ENCODE data around the gene SIGLEC15.

DNA sequence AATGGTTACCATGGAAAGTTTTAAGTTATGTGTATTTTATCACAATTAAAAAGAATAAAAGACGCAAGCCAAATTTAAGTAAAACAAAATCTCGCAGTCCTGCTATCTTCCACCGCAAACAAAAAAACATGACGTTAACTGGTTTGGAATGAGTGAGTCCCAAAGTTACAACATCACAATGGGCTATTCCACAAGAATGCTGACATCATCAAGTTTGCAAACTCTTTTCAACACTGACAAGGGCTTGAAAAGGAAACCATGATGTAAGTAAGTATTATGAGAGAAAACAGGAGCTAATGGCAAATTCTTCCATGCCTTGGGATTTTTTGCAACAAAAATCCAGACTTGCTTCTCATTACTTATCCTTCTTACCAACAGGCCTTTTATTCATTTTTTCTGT is 31.1 kb downstream of the SIGLEC15 start:
- no peak for TF ChIP-seq POLR2A (IDR thresholded peaks at IDR 0.05; ENCODE audit: extremely low read depth, insufficient read length)
- TF ChIP-seq, protein P1, sequence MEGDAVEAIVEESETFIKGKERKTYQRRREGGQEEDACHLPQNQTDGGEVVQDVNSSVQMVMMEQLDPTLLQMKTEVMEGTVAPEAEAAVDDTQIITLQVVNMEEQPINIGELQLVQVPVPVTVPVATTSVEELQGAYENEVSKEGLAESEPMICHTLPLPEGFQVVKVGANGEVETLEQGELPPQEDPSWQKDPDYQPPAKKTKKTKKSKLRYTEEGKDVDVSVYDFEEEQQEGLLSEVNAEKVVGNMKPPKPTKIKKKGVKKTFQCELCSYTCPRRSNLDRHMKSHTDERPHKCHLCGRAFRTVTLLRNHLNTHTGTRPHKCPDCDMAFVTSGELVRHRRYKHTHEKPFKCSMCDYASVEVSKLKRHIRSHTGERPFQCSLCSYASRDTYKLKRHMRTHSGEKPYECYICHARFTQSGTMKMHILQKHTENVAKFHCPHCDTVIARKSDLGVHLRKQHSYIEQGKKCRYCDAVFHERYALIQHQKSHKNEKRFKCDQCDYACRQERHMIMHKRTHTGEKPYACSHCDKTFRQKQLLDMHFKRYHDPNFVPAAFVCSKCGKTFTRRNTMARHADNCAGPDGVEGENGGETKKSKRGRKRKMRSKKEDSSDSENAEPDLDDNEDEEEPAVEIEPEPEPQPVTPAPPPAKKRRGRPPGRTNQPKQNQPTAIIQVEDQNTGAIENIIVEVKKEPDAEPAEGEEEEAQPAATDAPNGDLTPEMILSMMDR (IDR thresholded peaks at IDR 0.05; ENCODE audit: low read depth, low read length), result no peak

Data from NB4 (cell line).